ENCODE measurements around the gene IRF9.

DNA sequence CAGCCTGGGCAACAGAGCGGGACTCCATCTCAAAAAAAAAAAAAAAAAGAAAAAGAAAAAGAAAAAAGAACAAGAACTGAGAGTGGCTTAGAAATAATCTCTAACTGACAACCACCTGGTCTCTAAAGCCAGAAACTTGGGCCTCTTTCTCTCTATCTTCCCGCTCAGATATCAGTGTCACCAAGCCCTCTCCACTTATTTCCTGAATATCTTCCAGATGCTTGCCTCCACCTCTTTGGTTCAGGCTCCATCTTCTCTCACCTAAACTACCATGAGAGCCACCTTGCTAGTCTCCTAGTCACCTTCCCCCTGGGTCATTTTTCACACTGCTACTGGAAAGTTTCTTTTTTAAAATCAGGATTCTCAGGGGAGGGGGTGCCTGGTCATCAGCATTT is 36.0 kb downstream of the IRF9 start:
- no peak for TF ChIP-seq POLR2A (IDR thresholded peaks at IDR 0.05)
- TF ChIP-seq, protein P1, sequence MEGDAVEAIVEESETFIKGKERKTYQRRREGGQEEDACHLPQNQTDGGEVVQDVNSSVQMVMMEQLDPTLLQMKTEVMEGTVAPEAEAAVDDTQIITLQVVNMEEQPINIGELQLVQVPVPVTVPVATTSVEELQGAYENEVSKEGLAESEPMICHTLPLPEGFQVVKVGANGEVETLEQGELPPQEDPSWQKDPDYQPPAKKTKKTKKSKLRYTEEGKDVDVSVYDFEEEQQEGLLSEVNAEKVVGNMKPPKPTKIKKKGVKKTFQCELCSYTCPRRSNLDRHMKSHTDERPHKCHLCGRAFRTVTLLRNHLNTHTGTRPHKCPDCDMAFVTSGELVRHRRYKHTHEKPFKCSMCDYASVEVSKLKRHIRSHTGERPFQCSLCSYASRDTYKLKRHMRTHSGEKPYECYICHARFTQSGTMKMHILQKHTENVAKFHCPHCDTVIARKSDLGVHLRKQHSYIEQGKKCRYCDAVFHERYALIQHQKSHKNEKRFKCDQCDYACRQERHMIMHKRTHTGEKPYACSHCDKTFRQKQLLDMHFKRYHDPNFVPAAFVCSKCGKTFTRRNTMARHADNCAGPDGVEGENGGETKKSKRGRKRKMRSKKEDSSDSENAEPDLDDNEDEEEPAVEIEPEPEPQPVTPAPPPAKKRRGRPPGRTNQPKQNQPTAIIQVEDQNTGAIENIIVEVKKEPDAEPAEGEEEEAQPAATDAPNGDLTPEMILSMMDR (IDR thresholded peaks at IDR 0.05): no peak
